ENCODE results near the gene SGPP2.
A peak's percentile ranks its signal among the peaks of the same experiment; 100 is the strongest.

The SGPP2 gene

DNA sequence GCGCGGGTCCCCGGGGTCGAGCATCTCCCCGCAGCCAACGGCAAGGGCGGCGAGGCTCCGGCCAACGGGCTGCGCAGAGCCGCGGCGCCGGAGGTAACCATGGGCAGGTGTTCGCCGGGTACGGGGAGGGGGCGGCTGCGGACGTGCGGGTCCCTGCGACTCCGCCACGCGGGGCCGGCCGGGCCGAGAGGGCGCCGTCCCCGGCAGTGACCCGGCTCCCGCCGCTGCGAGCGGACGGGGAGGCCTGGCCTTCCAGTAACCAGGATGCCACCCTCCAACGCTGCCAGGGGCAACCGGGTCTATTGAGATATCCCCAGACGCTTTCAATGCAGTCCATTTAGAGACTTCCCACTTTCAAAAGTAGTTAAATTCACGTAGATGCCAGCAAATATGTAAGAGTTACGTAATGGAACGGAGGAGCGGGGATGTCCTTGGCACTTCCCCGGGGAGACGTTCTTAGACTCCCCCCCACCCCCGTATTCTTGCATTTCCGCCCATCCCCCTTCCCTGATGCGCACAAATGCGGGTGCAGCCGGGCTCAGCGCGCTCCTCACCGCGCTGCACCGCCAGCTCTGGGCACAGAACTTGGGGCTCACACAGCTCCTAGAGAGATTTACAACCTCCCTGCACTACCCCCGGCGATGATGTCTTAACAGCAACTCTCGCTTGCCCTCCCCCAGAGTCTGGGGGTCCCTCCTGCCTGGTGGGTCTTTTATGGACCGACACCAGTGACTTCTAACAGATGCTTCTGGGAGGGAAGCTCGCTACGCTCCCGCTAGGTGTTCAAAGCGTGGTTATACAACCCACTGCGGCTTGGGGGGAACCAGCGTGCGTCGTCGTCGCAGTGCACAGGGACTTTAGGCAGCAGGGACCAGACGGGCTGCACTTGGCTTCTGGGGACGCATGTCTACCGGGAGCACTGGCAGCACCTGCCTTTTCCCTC is 657 bp downstream of the SGPP2 start:
- no peak for DNase-seq (ENCODE audit: low read depth, low spot score)
- peak overlapping the region; percentile 19 for H3K27ac ChIP-seq

GRCh38 chr2:222427646-222428301 is 3.4 kb downstream of the SGPP2 start:
- H3K27ac ChIP-seq, result peak overlapping the region; percentile 78
- peak; percentile 56 for DNase-seq (ENCODE audit: low read depth, low spot score)

- no peak overlapping the region for H3K27ac ChIP-seq
- no peak for DNase-seq (ENCODE audit: low read depth, low spot score)
Measured at GRCh38 chr2:222430071-222430470, 5.7 kb downstream of the SGPP2 start.

- no peak for DNase-seq (ENCODE audit: low read depth, low spot score)
- H3K27ac ChIP-seq, result no peak overlapping the region
Measured at GRCh38 chr2:222430681-222431080, 6.3 kb downstream of the SGPP2 start.

- no peak overlapping the region for H3K27ac ChIP-seq
Measured at GRCh38 chr2:222431869-222432268, 7.5 kb downstream of the SGPP2 start.

GRCh38 chr2:222433332-222434173 is 9.2 kb downstream of the SGPP2 start:
- peak; percentile 40 for DNase-seq (ENCODE audit: low read depth, low spot score)
- peak overlapping the region; percentile 48 for H3K27ac ChIP-seq

More at GRCh38 chr2:222431869-222432268, 7.5 kb downstream of the SGPP2 start:
- DNase-seq (ENCODE audit: low read depth, low spot score), result no peak

GRCh38 chr2:222434204-222434603 is 9.9 kb downstream of the SGPP2 start:
- DNase-seq (ENCODE audit: low read depth, low spot score), result no peak
- peak overlapping the region; percentile 48 for H3K27ac ChIP-seq

- peak; percentile 81 for DNase-seq (ENCODE audit: low read depth, low spot score)
- peak overlapping the region; percentile 59 for H3K27ac ChIP-seq
Measured at GRCh38 chr2:222435400-222436039, 11.2 kb downstream of the SGPP2 start.

DNA sequence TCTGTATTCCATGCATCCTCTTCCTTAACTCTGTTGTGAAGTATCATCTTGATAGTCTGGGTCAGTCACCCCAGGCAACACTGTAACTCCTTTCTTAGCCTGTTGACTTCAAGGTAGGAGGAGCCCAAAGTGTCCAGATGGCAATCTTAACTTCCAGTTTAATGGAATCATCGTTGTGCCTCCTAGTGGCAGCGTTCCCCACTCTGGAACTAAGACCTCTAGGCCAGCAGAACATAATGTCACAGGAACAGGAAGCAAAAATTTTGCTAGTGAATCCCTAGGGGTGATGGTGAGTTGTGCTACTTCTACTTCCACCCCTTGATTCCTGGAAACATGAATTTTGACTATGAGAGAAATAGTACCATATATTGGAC is 11.7 kb downstream of the SGPP2 start:
- H3K27ac ChIP-seq, result peak overlapping the region; percentile 59
- no peak for DNase-seq (ENCODE audit: low read depth, low spot score)

DNA sequence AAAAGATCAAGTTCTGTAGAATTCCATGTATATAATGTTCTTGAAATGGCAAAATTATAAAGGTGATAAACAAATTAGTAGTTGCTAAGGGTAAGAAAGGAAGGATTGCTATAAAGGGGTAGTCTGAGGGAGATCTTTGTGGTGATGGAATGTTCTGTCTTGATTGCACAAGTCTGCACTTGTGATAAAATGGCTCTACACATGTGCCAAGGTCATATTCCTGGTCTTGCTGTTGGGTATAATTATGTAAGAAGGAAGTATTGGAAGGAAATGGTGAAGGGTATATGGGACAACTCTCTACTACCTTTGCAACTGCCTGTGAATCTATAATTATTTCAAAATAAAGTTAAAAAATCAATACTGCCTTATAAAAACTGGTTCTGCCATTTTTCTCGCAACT is 15.3 kb downstream of the SGPP2 start:
- no peak overlapping the region for H3K27ac ChIP-seq
- no peak for DNase-seq (ENCODE audit: low read depth, low spot score)

DNA sequence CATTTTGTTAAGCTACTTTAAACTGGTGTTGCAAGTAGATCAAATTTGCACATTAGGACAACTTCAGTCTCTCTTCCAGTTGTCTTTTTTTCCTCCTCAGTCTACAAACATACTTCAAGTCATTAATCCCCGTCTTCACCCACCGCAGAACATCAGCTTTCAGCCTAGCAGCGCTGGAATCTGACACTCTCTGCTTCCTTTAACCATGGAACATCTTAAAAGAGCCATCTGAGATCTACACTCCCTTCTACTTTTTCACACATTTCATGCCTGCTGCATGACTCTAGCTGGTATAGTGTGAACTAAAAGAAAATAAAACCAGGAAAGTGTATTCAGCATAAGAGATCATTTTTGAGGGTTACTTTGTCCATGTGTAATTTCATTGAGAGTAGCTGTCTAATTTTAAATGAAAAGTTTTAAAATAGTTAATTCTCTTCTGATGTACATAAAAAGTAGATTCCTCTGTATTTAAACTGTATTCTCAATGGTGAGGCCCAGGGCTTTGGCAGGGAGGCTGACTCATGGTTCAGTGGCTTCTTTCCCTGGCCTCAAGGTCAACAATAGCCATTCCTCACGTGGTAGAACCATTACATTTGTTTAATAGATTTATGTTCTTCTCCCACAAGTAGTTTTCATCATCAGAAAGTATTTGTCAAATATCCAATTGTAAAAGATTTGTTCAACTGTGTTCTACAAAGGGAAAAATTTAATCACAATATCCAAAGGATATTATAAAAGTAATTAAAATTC is 16.5 kb downstream of the SGPP2 start:
- H3K27ac ChIP-seq, result no peak overlapping the region
- no peak for DNase-seq (ENCODE audit: low read depth, low spot score)

DNA sequence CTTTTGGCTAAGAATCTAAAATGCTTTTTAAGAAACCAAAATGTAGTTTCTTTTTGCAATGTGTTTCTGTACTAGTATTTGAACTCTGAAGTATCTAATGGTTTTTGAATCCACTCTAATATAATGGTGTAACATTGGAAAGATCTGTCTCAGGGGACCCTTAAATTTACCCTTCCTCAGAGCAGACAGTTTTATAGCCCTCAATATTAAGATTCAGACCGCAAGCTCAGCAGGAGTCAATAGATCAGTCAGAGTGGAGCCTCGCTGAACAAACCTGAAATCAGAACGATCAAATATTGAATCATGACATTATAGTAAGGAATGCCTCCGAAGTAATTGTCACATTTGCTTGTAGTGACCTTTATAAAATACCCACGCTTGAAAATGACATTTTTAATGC is 18.3 kb downstream of the SGPP2 start:
- no peak for DNase-seq (ENCODE audit: low read depth, low spot score)
- no peak overlapping the region for H3K27ac ChIP-seq

DNA sequence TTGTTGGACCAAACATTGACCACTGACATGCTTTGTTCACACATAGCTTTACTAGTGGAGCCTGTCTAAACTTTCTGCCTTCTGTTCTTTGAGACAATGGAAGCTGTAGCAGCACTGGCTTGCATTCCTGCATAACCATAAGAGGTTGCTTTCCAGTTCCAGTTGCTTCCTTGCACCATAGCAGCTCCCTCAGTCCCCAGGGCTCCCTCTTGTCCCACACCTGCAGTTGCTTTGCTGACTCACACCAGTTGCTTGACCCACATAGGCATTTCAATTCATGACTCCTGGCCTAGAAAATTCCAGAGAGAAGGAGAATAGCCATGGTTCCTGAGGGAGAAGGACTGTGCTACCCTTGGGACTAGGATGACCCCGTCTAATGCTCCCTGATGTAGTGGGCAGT is 20.9 kb downstream of the SGPP2 start:
- no peak for DNase-seq (ENCODE audit: low read depth, low spot score)
- no peak overlapping the region for H3K27ac ChIP-seq

DNA sequence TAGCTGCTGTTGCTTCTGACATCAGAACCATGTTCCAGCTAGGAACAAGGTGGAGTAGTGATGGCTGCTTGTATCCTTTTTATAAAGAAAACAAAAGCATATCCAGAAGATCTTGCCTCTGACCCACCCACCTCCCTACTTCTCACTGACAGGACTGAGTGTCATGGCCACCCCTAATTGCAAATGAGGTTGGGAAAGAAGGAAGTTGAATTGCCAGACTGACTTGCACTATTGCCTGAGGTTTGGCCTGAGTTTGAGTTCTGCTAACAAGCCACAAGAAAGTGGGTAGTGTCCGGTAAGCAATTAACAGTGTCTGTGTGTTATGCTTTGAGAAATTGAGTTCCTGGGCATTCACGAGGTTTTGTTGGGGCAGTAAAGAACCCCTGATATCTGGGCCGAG is 22.8 kb downstream of the SGPP2 start:
- no peak overlapping the region for H3K27ac ChIP-seq
- no peak for DNase-seq (ENCODE audit: low read depth, low spot score)

DNA sequence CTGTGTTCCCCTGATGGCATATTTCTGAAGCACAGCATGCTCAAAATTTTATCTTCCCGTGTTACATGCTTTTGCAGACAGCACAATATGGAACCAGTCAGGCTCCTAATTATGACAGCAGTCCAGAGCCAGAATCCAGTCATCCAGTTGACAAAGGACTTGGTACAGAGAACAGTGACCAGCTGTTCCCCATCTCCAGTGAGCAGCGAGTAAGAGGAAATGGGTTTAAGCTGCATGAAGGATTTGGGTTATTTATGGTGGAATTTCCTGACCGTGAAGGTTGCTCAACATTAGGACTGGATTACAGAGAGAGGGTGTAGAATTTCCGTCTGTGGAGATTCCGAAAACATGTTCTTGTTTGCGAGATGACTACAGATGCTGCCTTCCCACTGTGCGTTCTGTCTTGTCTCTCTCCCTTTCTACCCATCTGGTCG is 24.4 kb downstream of the SGPP2 start:
- no peak for DNase-seq (ENCODE audit: low read depth, low spot score)
- H3K27ac ChIP-seq, result no peak overlapping the region

DNA sequence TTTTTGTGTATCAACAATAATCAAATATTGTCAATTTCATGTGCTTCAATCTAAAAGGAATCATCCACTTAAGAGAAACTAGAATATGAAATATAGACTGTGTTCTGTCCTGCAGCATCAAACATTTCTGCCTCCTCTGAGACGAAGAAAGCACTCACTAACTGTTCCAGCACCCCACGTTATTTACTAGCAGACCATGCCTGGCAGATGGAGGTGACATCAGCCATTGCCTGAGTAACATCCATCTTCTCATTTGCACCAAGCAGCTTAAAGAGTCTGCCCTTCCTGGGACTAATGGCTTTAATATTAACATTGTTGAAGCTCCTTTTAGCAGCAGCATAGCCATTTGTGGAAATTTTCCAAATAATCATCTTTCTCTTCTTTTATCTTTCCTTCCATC is 25.7 kb downstream of the SGPP2 start:
- no peak overlapping the region for H3K27ac ChIP-seq
- DNase-seq (ENCODE audit: low read depth, low spot score), result no peak

GRCh38 chr2:222451224-222451674 is 26.9 kb downstream of the SGPP2 start:
- no peak for DNase-seq (ENCODE audit: low read depth, low spot score)
- H3K27ac ChIP-seq, result no peak overlapping the region

GRCh38 chr2:222452422-222452950 is 28.1 kb downstream of the SGPP2 start:
- no peak overlapping the region for H3K27ac ChIP-seq
- no peak for DNase-seq (ENCODE audit: low read depth, low spot score)

- DNase-seq (ENCODE audit: low read depth, low spot score), result no peak
- H3K27ac ChIP-seq, result no peak overlapping the region
Measured at GRCh38 chr2:222456479-222457077, 32.2 kb downstream of the SGPP2 start.

All from epithelial cell of prostate (primary cell).